ENCODE results near the gene FOXN3.
"Not testable (repeated sequence)": the region's sequence is repeated elsewhere in the genome, so short reads cannot be mapped to it uniquely, and the experiment has no call there.

FOXN3 gene

GRCh38 chr14:89144066-89144465 is 273.0 kb downstream of the FOXN3 start:
- no peak for DNase-seq

GRCh38 chr14:89143595-89143994 is 273.4 kb downstream of the FOXN3 start:
- no peak for DNase-seq

- no peak for DNase-seq
Observed at GRCh38 chr14:89142366-89142765, 274.7 kb downstream of the FOXN3 start.

GRCh38 chr14:89141862-89142261 is 275.2 kb downstream of the FOXN3 start:
- DNase-seq = no peak

- no peak for DNase-seq
Observed at GRCh38 chr14:89140326-89140725, 276.7 kb downstream of the FOXN3 start.

GRCh38 chr14:89139404-89140247 is 277.4 kb downstream of the FOXN3 start:
- DNase-seq = peak; percentile 76

GRCh38 chr14:89138846-89139245 is 278.2 kb downstream of the FOXN3 start:
- no peak for DNase-seq

GRCh38 chr14:89137526-89138163 is 279.4 kb downstream of the FOXN3 start:
- no peak for DNase-seq

GRCh38 chr14:89136587-89136986 is 280.4 kb downstream of the FOXN3 start:
- no peak for DNase-seq

GRCh38 chr14:89134640-89135039 is 282.4 kb downstream of the FOXN3 start:
- no peak for DNase-seq

- DNase-seq = no peak
Observed at GRCh38 chr14:89131004-89131750, 285.9 kb downstream of the FOXN3 start.

GRCh38 chr14:89129570-89129969 is 287.5 kb downstream of the FOXN3 start:
- DNase-seq = no peak

GRCh38 chr14:89128311-89129026 is 288.6 kb downstream of the FOXN3 start:
- no peak for DNase-seq

- DNase-seq = no peak
Observed at GRCh38 chr14:89126461-89126860, 290.6 kb downstream of the FOXN3 start.

GRCh38 chr14:89125216-89125615 is 291.8 kb downstream of the FOXN3 start:
- no peak for DNase-seq

- DNase-seq = no peak
Observed at GRCh38 chr14:89123851-89124250, 293.2 kb downstream of the FOXN3 start.

GRCh38 chr14:89123215-89123614 is 293.8 kb downstream of the FOXN3 start:
- no peak for DNase-seq

GRCh38 chr14:89121968-89122620 is 294.9 kb downstream of the FOXN3 start:
- peak; percentile 42 for DNase-seq

GRCh38 chr14:89117012-89117411 is 300.0 kb downstream of the FOXN3 start:
- DNase-seq = no peak

- DNase-seq = no peak
Observed at GRCh38 chr14:89114109-89114508, 302.9 kb downstream of the FOXN3 start.

- DNase-seq = no peak
Observed at GRCh38 chr14:89112720-89113119, 304.3 kb downstream of the FOXN3 start.

- DNase-seq = not testable (repeated sequence)
Observed at GRCh38 chr14:89111766-89112543, 305.1 kb downstream of the FOXN3 start.
